Right lobe of liver (tissue), 4 donors: ENCODE results near the gene MOB3B.

ENCODE experiments used
- CTCF ChIP-seq, 4 donors: fragments of 200-600 bp in 3 of 4; fragments of 450-650 bp in 1 of 4; IDR thresholded peaks; one replicate each; pipeline versions ENCODE4 v1.5.1 to v1.8.0; 2016 to 2022; ENCODE audit warnings: antibody characterized with exemption in 4 of 4, mild to moderate bottlenecking in 2 of 4
- POLR2A ChIP-seq: fragments of 450-650 bp; IDR thresholded peaks from one replicate; pipeline ENCODE4 v1.6.1; 2017; ENCODE audit warnings: antibody characterized with exemption, mild to moderate bottlenecking
- donor health status: DM: no; HTN: no; CAD: no.
- donor health status: DM: no; HTN: no; CAD: no.
- donor health status: DM: no; HTN: yes; CAD: no.

GRCh38 chr9:27394154-27394825, 135.3 kb downstream of the MOB3B start:
- no peak for TF ChIP-seq CTCF (IDR thresholded peaks at IDR 0.05)
- TF ChIP-seq POLR2A: no peak
